ENCODE results near the gene FRMPD2. TPM values are rescaled to one million over a fixed set of nuclear protein-coding genes. Genes with fewer than 3 reads are reported as not detected.
"Not testable (repeated sequence)": the region's sequence is repeated elsewhere in the genome, so short reads cannot be mapped to it uniquely, and the experiment has no call there.

FRMPD2 gene
- total RNA-seq, 1 experiment from 2014 or later = not detected

GRCh38 chr10:48140949-48141348 is 133.5 kb downstream of the FRMPD2 start:
- not testable (repeated sequence) for H3K36me3 ChIP-seq; H3K9me3 ChIP-seq (replicated peaks); DNase-seq; H3K27me3 ChIP-seq; H3K27ac ChIP-seq; H3K4me3 ChIP-seq; H3K4me1 ChIP-seq

DNA sequence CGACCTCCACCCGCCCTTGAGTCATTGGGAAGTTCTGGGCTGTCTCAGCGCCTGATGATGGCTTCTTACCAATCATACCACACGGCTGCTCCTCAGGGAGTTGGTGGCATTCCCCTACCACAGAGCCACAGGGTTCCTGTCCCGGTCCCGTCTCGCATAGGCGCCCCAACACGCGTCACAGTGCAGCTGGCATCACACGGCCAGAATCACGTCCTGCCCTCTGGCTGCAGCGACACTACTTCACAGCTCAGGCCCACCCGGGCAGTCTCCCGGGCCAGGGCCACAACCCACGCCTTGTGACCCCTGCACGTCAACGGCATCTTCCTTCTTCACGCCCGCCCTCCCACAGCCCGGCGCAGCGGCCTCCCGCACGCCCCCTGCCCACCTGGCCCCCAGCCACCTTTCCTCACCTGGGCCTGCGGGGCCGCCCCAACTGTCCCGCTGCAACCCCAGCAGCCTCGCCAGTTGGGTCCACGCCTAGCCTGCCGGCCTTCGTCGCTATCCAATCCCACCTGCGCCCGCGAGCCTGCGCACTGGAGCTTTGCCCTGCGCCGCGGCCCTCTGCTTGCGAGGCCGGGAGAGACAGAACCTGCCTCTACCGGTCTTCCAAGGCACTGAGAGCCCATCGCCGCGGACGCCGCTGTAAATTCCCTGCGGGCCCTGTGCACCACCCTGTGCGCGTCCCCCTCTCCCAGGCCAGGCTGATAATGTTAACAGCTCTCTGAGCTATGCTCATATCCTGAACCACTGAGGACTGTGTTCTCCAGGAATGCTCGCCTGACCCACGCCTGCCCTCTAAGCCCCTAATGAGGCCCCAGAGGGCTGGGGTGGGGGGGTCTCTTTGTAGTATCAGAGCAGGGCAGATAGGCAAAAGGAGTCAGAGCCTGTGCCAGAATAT is 134.3 kb downstream of the FRMPD2 start:
- H3K27ac ChIP-seq; H3K4me3 ChIP-seq; DNase-seq; H3K9me3 ChIP-seq (replicated peaks); H3K36me3 ChIP-seq; H3K4me1 ChIP-seq; H3K27me3 ChIP-seq: not testable (repeated sequence)

DNA sequence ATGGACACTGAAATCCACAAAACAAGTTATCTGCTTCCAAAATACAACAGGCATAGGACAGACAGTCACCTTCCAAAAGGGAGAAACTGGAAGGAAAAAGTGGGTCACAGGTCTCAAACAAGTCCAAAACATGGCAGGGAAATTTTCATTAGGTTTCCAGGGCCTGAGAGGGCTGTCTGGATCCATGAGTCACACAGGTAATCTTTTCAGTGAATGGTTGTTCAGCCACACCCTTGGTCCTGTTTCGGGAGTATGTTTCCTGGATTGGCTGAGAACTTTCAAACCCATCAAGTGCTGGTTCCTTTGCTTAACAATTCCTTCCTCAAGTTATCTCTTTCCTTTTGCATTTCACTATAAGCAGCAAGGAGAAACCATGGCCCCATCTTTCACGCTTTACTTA is 145.5 kb downstream of the FRMPD2 start:
- not testable (repeated sequence) for H3K4me3 ChIP-seq; H3K27ac ChIP-seq; H3K9me3 ChIP-seq (replicated peaks); H3K4me1 ChIP-seq; H3K27me3 ChIP-seq; H3K36me3 ChIP-seq; DNase-seq

DNA sequence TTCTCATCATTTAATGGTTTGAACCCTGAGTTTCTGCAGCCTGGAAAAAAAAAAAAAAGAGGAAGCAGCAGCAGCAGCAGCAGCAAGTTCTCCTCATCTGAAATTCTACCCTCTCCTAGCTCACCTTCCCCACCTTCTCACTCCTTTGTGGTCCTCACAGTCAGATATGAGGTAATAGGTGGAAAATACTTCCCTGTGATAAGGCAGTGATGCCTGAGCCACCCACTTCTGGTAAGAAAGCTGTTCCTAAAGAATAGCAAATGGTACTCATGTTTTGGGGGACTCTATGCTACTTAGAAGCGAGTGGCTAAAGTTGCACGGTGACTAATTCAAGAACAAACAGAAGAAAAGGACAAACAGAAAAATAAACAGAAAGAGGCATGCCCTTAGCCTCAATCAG is 148.2 kb downstream of the FRMPD2 start:
- not testable (repeated sequence) for H3K27me3 ChIP-seq; H3K9me3 ChIP-seq (replicated peaks); H3K4me1 ChIP-seq; H3K36me3 ChIP-seq; H3K27ac ChIP-seq; DNase-seq; H3K4me3 ChIP-seq

- not testable (repeated sequence) for H3K27ac ChIP-seq; H3K9me3 ChIP-seq (replicated peaks); H3K4me3 ChIP-seq; H3K4me1 ChIP-seq; H3K36me3 ChIP-seq; DNase-seq; H3K27me3 ChIP-seq
Measured at GRCh38 chr10:48125631-48126030, 148.9 kb downstream of the FRMPD2 start.

DNA sequence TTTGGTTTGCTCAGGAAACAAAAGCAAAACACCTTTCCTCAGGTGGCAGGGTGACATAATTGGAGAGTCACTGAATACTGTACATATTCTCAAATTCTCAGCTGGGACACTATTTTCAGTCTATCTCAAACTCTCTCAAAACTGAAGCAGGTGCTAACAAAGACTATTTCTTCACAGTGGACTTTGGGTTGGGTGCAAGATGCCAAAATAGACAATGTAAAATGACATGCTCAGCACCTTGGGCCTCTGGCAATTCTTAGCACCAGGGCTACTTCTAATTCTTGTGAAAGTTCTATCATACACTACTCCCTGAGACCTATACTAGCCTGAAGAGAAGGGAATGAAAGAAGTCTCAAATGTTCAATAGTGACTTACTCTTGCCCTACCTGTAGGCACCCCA is 151.9 kb downstream of the FRMPD2 start:
- DNase-seq; H3K9me3 ChIP-seq (replicated peaks); H3K27ac ChIP-seq: not testable (repeated sequence)

DNA sequence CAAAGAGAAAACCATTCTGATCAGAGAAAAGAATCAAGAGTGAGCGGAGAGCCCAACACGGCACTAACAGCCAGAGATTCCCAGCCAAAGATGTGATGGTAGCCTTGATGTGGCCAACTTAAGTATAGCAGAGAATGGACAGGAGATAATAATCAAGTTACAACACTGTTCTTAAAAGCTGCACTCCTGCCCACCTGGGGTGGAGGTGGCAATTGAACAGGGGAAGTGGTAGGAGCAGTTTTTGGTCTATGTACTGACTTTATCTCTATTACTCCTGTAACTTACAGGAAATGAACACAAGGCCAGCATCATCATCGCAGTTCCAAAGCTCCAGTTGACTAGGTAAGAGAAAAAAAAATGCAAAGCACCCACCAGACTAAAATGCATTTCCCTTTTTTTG is 164.2 kb downstream of the FRMPD2 start:
- not testable (repeated sequence) for H3K4me3 ChIP-seq; H3K27me3 ChIP-seq; H3K36me3 ChIP-seq; H3K27ac ChIP-seq; DNase-seq; H3K9me3 ChIP-seq (replicated peaks); H3K4me1 ChIP-seq

More for the DNA sequence above, 151.9 kb downstream of the FRMPD2 start:
- H3K27me3 ChIP-seq, H3K36me3 ChIP-seq, H3K4me3 ChIP-seq, H3K4me1 ChIP-seq: not testable (repeated sequence)

Other genes starting within 250 kb of the FRMPD2 start
- gene MAPK8, start 32.0 kb upstream of the FRMPD2 start, total RNA-seq (2014; rRNA removed; shearing (Covaris generic)) = 56.8 and 58.7 TPM in 2 replicates

Measured in SJCRH30 (cell line).